LoVo (cell line): ENCODE results near the gene WFDC13.
"Not testable (repeated sequence)": the region's sequence is repeated elsewhere in the genome, so short reads cannot be mapped to it uniquely, and the experiment has no call there.

Experiments used
- DNase-seq: peaks from one replicate; pipeline ENCODE4 v3.0.0-alpha.2; 2016; ENCODE audit warnings: low spot score

Gene WFDC13, protein sequence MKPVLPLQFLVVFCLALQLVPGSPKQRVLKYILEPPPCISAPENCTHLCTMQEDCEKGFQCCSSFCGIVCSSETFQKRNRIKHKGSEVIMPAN

DNA sequence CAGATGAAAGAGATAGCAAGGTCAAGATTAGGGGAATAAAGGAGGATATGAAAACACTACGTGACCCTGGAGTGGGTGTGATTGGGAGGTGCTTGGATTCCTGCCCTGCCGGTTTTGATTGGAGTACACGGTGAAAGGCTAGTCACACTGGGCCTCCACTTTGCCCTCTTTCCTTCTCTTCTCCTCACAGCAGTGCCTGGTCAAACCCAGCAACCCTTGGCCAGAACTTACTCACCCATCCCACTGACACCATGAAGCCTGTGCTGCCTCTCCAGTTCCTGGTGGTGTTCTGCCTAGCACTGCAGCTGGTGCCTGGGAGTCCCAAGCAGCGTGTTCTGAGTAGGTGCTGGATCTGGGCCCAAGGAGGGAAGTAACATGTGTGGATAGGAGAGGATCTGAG lies at the start of gene WFDC13:
TSS of gene WFDC13 (plus strand) at position 166 of the 400 bp plus-strand sequence. CDS start at position 252, 86 bp downstream.
- no peak for DNase-seq

DNA sequence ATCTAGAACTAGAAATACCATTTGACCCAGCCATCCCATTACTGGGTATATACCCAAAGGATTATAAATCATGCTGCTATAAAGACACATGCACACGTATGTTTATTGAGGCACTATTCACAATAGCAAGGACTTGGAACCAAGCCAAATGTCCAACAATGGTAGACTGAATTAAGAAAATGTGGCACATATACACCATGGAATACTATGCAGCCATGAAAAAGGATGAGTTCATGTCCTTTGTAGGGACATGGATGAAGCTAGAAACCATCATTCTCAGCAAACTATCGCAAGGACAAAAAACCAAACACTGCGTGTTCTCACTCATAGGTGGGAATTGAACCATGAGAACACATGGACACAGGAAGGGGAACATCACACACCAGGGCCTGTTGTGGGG lies 44.8 kb upstream of the WFDC13 start:
- not testable (repeated sequence) for DNase-seq

DNA sequence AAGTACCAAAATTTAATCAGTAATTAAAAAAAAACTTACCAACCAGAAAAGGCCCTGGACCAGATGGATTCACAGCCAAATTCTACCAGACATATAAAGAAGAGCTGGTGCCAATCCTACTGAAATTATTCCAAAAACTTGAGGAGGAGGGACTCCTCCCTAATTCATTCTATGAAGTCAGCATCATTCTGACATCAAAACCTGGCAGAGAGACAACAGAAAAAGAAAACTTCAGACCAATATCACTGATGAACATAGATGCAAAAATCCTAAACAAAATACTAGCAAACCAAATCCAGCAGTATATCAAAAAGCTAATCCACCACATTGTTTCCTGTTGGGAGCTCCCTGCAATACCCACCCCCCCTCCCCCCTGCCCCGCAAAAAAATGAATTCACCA lies 31.7 kb upstream of the WFDC13 start, which contains the start of gene WFDC11:
TSS of gene WFDC11 (minus strand) at position 101 of the 400 bp plus-strand sequence. CDS start 19,639 bp downstream, outside the sequence.
- no peak for DNase-seq

DNA sequence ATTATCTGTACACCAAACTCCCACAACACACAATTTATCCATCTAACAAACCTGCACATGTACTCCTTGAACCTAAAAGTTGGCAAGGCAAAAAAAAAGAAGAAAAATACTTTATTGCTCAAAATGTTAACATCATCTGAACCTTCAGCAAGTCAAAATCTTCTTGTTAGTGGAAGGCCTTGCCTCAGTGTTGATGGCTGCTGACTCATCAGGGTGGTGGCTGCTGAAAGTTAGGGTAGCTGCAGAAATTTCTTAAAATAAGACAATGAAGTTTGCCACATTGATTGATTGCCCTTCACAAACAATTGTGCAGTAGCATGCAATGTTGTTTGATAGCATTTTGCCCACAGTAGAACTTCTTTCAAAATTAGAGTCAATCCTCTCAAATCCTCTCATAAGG lies 29.1 kb upstream of the WFDC13 start:
- no peak for DNase-seq

DNA sequence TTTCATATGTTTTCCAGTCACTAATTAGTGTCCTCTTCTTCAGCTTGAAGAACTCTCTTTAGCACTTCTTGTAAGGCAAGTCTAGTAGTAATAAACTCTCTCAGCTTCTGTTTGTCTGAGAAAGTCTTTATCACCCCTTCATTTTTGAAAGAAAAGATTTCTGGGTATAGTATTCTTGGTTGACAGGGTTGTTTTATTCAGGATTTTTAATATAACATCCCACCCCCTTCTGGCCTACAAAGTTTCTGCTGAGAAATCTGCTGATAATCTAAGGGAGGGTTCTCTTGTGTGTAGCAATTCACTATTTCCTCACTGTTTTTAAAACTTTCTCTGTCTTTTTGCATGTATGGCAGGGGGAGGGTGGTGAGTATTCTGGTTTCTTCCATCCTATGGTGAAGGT lies 22.2 kb upstream of the WFDC13 start:
- DNase-seq, result no peak

DNA sequence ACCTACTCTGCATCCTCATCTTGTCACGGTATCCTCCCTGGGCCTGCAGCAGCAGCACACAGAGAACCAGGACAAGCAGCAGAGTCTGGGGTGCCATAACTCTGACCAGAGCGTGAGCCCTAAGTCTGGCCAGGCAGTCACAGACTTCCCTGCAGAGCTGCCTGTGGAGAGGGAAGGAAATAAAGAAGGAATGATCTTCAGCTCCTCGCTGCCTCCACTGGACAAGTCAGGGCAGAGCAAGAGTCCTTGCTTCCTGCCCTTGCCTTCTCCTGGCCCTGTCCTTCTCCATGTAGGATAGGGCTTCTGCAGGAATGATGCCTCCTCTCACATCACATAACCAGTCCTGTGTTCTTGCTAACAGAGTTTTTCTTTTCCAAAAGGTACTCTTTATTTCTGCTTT lies 15.9 kb upstream of the WFDC13 start:
- DNase-seq, result no peak

DNA sequence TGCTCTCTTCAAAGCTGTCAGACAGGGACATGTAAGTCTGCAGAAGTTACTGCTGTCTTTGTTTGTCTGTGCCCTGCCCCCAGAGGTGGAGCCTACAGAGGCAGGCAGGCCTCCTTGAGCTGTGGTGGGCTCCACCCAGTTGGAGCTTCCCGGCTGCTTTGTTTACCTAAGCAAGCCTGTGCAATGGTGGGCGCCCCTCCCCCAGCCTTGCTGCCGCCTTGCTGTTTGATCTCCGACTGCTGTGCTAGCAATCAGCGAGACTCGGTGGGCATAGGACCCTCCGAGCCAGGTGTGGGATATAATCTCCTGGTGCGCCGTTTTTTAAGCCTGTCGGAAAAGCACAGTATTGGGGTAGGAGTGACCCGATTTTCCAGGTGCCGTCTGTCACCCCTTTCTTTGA lies 8.5 kb upstream of the WFDC13 start:
- DNase-seq, result not testable (repeated sequence)

DNA sequence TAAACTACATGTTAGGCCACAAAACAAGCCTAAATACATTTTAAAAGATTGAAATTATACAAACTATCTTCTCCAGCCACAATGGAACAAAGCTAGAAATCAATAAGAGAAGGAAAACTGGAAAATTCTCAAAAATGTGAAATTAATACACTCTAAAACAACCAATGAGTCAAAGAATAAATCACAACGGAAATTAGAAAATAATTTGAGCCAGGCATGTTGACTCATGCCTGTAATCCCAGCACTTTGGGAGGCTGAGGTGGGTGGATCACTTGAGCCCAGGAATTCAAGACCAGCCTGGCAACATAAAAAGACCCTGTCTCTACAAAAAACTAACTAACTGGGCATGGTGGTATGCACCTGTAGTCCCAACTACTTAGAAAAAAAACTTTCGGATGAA lies 6.3 kb upstream of the WFDC13 start:
- DNase-seq, result no peak

DNA sequence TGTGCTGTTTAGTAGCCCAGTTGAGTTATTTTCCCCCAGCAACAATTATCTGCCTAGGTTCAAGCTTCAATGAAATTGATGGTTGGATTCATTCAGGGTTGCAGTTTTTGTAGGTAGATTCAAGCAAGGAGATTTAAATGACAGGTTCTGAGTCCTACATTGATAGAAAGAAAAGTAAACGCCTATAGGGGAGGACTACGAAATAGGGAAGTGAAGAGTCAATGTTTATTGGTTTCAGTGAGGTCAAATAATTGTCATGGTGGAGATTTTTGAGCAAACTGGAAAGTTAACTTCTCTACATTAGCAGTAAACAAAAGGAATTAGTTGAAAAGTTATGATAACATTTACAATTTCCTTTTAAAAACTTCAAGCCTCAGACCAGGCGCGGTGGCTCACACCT lies 734 bp upstream of the WFDC13 start:
- no peak for DNase-seq

DNA sequence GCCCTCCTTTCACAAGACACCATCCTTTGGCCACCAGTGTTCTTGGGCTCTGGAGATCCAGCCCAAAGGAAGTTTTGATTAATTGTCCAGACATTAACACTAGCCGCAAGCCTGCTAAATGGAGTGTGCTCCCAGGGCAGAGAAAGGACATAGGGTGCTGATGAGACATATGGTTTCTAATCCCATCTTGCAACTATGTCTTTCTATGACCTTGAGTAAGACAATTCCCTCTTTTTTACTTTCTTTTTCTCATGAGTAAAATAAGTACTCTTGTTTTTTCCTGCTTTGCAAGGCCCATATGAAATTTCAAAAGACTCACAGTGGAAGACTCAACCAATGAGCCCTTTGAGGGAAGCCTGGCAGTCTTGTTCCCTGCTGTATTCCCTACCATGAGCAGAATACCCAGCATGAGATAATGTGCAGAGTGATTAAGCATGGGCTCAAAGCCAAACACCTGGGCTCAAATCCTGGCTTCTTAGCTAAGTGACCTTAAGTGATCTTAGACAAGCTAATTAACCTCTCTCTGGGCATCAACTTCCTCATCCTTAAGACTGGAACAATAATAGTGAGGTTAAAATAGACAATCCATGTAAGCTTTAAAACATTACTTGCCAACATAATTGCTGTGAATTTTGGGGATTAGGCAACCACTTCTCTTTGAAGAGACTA lies 3.3 kb downstream of the WFDC13 start, which contains the start of gene WFDC10B:
TSS of gene WFDC10B (minus strand) at position 51 of the 669 bp plus-strand sequence. CDS start 19,027 bp downstream, outside the sequence.
- DNase-seq, result peak; percentile 6

DNA sequence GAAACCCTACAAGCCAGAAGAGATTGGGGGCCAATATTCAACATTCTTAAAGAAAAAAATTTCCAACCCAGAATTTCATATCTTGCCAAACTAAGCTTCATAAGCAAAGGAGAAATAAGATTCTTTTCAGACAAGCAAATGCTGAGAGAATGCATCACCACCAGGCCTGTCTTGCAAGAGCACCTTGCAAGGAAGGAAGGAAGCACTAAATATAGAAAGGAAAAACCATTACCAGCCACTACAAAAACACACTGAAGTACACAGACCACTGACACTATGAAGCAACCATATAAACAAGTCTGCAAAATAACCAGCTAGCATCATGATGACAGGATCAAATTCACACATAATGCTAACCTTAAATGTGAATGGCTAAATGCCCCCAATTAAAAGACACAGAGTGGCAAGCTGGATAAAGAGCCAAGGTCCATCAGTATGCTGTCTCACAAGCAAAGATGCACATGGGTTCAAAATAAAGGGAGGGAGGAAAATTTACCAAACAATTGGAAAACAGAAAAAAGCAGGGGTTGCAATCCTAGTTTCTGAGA lies 14.4 kb downstream of the WFDC13 start:
- DNase-seq, result not testable (repeated sequence)

DNA sequence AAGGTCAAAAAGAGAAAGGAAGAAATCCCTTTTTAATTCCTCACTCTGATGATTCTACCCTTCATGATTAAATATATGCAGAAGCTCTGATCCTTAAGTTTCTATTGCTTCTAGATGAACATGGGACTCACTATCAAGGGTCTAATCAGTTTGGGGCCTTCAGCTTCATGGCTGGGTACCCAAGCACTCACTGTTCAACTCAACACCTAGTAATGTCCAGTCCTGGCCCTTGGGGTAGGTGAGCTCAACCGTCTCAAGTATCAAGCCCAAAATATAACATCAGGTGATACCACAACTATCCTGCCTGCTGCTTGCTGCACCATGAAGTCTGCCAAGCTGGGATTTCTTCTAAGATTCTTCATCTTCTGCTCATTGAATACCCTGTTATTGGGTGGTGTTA lies 20.2 kb downstream of the WFDC13 start, which contains the start of gene SPINT4:
TSS of gene SPINT4 (plus strand) at position 301 of the 400 bp plus-strand sequence. CDS start at position 322, 21 bp downstream.
- no peak for DNase-seq

DNA sequence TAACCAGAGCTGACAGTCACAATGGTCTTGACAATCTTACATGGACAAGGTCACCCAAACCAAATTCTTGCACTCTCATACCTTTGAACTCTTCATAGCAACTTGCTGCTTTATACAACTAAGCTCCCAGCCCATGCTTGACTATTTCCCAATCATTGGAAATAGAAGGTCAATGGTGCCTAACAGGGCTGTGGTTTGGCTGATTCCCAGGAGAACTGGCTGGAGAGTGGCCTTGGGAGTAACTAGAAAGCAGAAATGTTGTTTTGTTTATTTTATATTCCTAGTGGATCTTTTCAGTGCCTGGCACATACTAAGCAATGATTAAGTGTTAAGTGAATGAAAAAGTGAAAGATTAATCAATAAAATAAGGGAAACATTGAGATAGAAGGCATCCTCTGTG lies 23.3 kb downstream of the WFDC13 start:
- DNase-seq, result no peak

DNA sequence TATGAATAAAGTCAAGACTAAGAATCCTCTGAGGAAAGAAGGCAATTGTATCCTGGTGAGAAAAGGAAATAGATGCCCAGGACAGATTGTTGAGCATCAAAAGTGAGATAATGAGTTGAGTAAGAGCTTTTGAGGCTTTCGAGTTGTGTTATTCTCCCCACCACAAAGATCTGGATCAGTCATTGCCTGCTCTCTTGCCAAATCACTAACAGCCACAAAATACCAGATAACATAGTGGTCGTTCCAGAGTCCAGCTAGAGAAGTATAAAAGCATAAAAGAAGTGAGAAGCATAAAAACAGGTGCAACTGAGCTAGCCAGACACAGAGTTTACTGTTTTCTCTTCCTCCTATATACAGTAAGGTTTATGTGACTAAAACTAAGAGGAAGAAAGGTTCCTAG lies 25.2 kb downstream of the WFDC13 start:
- DNase-seq, result no peak

DNA sequence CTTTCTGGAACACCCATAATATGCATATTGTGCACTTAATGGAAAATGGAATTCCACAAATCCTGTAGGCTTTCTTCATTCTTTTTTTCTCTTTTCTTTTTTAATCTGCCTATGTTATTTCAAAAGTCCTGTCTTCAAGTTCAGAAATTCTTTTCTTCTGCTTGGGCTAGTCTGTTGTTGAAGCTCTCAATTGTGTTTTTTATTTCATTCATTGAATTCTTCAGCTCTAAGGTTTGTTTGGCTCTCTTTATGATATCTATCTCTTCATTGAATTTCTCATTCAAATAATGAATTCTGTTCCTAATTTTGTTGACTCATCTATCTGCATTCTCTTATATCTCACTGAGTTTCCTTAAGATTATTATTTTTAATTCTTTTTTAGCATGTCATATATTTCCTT lies 30.4 kb downstream of the WFDC13 start:
- no peak for DNase-seq

DNA sequence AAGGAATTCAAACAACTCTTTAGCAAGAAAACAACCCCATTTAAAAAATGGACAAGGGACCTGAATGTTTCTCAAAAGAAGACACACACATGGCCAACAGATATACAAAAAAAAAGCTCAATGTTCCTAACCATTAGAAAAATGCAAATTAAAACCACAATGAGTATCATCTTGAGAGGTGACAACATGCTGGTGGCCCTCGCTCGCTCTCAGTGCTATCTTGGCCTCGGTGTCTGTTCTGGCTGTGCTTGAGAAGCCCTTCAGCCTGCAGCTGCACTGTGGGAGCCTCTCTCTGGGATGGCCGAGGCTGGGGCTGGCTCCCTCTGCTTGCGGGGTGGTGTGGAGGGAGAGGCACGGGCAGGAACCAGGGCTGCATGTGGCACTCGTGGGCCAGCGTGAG lies 33.7 kb downstream of the WFDC13 start:
- no peak for DNase-seq

DNA sequence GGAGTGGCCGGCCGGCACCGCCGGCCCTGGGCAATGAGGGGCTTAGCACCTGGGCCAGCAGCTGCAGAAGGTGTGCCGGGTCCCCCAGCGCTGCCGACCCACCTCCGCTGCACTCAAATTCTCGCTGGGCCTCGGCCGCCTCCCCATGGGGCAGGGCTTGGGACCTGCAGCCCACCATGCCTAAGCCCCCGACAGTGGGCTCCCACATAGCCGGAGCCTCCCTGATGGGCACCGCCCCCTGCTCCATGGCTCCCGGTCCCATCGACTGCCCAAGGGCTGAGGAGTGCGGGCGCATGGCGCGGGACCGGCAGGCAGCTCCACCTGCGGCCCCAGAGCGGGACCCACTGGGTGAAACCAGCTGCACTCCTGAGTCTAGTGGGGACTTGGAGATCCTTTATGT lies 34.1 kb downstream of the WFDC13 start:
- no peak for DNase-seq

DNA sequence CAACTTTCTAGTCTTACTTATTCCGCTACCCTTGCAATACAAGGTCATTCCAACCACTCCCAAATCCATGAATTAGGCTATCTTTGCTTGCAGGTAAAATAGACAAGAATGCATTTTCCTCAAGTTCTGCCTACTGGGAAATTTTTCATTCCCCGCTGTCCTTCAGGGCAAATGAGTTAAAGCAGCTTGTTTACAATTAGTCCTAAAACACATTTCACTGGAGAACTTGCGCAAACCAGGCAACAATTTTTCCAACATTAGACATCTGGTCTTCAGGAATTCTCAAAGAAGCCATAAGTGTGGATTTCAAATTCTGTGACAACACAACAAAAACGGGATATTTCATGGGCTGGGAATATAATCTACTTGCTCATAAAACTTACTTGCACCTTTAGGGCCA lies 40.8 kb downstream of the WFDC13 start:
- DNase-seq, result no peak

DNA sequence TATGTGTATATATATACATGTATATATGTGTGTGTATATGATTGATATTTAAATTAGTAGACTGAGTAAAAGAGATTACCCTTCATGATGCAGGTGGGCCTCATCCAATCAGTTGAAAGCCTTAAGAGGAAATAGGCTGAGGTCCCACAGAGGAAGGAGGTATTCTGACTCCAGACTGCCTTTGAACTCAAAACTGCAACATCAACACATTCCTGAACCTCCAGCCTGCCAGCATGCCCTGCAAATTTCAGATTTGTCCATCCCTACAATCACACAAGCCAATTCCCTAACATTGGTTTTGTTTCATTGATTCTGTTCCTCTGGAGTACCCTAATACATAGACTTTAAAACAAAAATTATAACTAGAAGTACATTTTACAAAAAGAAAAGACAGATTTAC lies 43.2 kb downstream of the WFDC13 start:
- DNase-seq, result no peak

DNA sequence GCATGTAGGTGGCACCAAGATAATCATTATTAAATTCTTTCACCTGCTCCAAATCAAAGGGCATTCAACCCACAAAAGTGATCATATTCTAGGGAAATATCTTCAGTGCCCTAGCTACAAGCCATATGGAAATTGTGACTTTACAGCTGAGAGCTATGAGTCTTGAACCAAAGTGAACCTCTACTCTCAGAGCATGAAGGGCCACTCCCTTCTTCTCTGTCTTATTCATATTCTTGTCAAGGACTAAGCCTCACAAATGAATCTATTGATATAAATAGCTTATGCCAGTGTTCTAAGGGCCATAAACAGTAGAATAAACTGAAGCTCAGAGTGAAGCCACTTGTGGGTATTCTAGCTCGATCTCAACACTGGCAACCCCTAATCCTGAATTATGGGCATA lies 49.9 kb downstream of the WFDC13 start:
- no peak for DNase-seq

DNA sequence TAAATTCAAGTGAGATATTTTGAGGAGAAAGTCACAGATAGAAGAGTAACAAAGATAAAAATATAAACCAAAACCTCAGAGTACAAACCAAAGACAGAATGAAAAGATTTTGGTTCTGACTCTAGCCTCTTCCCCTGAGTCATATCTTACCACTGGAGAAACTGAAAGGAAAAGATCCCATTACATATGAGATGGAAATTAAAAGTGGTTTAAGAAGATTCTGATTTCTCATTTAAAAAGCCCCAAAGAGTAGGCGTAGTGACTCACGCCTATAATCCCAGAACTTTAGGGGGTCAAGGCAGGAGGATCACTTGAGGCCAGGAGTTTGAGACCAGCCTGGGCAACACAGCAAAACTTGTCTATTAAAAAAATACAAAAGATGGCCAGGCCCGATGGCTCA lies 50.9 kb downstream of the WFDC13 start:
- DNase-seq, result no peak

DNA sequence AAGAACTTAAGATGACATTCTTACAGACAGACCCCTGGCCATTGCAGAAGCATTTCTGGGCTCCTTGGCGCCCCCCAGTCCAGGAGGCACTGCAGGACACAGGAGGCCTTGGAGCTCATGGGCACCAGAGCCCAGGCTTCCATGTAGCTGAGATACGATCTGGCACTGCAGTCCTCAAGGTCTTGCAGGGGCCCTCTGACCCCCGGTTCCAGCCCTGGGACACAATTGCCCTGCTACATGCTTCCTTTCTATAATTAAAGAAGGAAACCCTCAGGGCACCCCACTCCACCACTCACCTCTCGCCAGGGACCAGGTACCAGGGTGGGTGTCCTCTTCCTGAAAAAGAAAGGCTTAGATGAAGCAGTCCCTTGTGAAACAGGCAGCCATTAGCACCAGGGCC lies 56.3 kb downstream of the WFDC13 start:
- DNase-seq, result no peak
